DMS114 treated with DMSO at 0.1 percent for 48 hours (cell line): ENCODE measurements around the gene PI4KA.
A peak's percentile ranks its signal among the peaks of the same experiment; 100 is the strongest.
"Not testable (repeated sequence)": the region's sequence is repeated elsewhere in the genome, so short reads cannot be mapped to it uniquely, and the experiment has no call there.

Experiments used
- DNase-seq: peaks from one replicate; lab custom pipeline; 2025; ENCODE audit not compliant: unreplicated experiment; lab: John Stamatoyannopoulos, UW

Gene PI4KA

DNA sequence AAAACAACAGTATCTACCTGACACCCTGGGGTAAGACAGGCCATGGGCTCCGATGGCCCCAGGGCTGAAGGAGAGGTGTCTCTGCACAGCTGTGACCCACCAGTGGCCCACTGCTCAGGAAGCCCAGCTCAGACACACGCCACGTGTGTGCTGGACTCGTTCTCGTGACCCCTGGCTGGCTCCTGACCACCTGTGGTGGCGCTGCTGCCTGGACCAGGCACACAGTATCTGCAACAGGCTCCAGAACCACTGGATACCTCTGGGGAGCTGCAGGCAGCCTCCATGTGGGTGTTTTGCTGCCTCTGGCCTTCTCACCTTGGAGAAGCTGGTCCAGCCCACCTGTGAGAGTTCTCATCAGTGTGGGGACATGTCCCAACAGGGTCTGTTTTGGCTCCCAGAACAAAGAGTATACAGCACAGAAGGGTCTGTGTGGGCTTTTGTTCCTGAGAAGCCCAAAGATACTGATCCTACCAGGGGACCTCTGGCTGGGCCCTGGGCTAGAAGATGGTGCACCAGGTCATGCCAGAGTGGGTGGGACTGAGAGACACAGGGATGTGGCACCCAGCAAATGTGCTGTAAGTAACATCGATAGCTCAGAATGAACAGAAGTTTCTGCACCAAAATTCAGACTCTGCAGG lies 106.4 kb downstream of the PI4KA start:
- DNase-seq: no peak

DNA sequence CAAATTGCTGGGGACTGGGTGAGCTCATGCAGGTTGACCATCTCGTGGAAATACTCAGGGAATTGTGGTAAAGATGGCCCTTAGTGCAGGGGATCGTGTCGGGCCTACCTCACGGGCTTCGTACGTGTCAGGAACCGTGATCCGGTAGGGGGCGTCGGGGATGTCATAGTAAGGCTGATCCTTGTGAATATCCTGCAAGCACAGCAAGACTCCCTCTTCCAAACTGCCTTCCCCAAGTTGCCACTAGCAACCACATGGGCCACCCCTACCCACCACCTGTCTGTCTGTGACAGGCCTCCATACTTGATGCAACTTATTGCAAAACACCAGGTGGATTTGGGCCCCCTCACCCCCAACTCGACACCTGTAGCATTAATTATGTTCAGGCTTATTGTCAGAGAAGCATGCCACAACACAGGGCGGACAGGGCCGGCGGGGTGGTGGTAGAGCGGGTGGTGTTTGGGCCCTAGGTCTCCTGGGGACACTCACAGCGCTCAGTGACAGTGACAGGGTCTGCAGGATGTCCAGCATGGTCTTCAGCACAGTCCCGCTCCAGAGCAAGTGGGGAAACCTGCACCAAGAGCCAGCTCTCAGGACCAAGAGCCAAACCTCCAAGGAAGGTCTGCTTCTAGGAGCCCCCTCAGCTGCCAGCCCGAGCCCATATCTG lies 107.3 kb downstream of the PI4KA start:
- no peak for DNase-seq

DNA sequence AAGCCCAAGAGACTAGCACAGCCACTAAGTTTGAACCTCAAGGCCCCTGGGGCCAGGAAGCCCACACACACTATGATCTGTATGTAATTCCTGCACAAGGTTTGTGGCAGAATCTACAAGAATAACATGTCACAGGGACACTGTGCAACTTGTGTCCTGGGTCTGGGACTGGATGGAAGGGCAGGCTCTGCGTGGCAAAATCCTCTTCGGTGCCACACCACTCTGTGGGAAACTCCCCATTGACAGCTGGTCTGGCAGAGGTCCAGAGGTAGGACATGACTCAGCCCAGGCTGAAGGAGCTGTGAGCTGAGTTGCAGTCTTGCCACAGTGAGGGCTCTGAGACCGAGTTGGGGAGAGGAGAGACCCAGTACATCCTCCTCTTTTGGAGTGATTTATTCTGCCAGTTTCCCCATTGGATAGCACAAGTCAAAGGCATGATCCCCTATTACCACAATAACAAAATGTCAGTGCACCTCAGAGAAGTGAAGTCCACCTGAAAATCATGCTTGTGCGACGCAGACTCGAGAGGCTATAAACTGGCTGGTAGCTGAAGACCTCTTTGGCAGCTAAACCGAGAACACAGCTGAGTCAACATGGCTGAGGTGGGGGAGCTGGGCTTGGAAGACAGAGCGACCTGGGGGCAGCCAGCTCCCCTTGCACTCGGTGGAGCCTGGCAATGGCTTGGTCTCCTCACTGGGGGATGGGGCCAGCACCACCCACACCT lies 108.0 kb downstream of the PI4KA start:
- DNase-seq: no peak

DNA sequence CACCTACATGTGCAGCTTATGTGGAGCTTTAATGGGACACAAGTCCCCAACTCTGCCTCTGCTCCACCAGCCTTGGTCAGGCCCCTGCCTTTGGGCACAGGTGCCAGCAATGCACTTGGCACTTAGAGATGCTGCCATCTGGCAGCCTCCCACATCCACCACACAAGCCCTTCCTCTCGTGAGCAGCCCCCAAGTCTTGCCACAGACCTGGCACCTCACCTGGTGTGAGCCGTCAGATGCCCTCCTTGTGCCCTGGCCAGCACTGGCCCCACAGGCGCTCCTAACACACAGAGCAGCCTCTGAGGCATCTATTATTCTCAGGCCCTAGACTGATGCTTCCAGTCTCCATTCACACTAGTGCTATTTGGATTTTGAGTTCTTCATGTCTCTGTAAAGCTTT lies 109.2 kb downstream of the PI4KA start:
- no peak for DNase-seq

DNA sequence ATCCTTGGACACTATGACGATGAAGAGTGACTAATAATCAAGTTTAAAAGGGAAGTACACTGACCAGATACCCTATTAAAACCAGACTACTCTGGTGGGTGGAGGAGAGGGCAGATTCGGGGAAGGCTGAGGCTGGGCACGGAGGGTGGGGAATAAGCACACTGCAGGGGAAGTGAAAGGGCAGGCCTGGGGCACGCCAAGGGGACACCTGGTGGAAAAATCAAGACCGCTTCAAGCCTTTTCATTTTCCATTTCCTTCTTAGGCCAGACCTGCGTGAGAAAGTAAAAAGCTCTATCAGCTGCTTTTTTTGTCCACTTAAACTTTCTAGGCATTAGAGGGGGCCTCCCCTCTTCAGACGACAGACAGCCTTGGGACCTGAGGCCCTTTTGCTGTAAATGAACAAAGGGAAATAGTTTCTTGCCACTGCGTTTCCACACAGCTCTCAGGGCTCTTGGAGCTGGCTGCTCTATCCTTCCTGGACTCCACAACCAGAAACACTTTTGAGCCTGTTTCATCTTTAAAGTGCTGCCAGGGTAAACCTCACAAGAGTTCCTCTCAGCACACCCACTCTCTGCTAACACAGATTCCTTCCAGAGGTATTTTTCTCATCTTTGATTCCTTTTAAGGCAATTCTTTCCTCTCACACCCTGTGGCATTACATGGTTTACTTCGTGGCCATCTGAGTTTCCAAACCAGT lies 109.7 kb downstream of the PI4KA start:
- DNase-seq: no peak

DNA sequence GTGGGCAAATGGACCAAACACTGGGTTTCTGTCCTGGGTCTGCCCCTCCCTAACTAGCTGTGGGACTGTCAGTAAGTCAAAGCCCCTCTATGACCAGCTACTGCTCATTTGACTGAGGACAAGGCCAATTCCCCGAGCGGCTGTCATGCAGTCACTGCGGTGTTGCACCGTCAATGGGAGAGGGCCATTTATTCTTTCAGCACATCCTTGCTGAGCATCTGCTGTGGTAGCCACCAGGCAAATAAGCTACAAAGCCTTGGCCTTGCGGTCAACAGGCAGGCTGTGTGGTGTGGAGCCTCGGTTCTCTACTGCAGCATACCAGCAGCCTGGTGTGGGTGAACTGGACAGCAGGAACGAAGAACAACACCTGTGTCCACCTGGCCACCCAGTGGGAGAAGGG lies 110.5 kb downstream of the PI4KA start:
- DNase-seq: no peak

DNA sequence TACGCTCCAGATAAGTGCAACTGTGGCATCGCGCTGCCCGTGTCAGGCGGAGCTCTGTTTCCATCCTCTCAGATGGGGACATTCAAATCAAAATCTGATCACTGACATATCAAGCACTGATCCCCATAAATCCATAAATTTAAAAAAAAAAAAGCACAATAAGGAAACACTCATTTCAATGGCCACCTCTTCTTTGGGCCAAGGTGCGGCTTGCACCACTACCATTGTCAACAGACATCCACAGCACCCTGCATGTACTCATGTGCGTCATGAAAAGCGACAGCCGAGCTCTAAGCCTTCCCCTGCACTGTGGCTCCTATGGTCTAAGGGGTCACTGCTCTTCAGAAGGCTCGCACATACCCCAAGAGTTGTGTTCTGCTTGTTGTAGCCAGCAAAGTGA lies 111.4 kb downstream of the PI4KA start:
- no peak for DNase-seq

DNA sequence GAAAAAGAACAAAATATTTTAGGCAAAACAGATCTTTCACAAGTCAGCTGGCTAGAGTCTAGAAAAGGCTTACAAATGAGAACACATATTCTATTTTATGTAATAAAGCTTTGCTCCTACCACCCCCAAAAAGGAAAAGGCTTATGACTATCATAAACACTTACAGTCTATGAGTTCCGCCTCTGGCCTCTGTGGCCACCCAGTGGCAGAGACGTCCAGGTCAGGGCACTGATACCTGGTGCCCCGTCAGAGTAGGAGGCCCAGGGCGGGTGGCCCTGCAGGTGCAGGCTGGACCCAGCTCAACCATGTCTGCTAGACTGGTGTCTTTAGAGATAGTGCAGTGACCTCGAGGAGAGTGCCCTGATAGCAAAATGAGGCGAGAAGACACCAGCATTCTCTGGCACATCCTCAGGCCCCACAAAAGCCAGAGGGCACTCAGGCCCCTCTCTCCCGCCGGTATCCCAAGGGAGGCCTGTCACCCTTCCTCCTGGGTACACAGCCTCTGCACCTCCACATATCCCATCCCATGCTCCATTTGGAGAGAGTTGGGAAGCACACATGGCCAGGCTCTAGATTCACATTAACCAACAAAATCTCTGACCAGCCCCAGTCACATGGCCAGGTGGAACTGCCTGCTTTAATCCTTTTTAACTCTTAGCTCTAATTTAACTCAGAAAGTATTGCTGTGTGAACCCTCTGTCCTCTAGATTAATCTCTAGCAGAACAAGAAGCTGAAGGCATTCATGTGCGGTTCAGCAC lies 112.0 kb downstream of the PI4KA start:
- DNase-seq: no peak

DNA sequence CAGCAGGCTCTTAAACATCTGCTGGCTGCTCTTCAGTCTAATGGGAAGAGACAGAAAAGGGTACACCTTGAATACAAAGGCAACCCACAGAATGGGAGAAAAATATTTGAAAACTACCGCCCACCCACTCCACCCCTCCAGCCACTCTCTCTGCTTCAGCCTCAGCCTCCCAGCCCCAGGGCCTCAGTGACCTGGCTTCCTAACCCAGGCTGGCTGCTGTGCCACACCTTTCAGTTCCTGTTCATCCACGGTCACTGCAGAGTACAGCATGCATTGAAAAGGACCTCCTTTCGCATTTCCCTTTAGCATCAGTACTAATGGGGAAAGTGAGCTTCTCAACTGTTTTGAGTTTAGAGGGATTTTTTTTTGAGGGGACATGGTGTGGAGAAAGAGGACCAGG lies 113.5 kb downstream of the PI4KA start:
- no peak for DNase-seq

DNA sequence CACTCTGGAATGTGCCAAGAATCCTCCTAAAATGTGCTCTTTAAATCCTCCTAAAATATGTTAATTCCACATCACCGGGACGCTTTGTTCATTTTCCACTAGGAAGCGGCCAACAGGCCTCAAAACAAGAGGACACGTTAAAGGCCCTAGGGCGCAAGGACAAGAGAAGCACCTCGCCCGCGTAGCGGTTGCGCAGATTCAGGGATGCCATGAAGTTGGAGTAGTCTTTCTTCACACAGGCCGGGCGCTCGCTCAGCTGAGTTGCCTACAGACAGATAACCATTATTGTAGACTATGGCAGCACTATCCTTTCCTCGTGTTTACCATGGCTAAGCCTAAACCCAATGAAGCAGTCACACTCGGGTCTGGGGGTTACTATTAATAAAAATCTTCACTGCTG lies 114.2 kb downstream of the PI4KA start:
- no peak for DNase-seq

DNA sequence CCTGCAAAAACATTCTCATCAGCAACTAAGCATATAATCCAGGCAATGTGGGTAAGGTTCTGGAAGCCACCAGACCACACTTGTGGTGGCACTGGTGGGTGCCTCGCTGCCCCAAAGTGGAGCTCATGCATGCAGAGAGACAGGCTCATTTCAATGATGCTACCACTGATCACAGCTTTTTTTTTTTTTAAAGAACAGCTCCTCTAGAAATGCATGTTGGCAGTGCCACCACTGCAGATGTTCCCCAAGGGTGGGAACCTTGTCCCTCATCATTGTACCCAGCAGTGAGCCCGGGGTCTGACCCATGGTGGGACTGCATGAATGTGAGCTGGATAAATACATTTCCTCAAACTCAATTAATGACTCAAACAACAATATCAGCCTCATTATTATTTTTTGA lies 115.8 kb downstream of the PI4KA start:
- no peak for DNase-seq

DNA sequence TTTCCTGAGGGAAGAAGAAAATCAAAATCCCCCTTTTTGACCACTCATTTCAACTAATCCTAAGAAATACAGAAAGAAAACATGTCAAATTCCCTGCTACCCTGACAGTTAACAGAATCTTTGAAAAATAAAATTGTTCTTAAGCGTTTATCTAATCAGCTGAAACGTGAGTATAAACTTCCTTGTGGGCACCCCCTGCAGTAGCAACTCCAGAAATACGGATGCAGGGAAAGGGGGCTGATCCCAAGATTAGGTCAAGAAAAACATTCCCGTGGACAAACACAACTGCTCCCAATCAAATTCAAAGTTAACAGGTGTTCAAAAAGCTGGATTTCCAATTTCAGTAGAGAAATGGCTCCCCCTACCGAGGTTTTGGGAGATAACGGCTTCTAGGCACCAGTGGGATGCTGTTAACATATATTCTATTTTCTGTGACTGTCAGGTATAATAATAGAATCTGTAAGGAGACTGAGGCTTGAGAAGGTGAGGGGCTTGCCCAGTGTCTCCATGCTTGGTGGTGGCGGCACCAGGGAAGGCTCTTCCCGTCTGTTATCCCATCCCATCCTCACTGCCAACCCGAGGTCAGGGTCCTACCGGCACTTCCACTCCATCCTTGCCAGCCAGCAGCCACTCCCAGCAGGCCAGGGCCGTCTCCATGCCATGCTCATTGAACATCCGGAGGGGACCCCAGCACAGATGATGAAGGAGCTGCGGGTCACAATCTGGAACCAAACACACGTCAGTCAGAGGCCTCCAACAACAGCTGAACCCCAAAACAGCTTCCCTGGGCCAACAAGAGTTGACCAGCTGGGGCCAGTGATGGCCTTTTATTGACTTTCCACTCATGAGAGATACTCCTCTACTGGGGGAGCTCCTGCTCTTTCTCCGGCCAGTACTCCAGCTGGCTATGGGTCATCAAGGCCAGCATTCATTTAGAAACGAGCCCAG lies 116.7 kb downstream of the PI4KA start:
- DNase-seq: peak; percentile 9

DNA sequence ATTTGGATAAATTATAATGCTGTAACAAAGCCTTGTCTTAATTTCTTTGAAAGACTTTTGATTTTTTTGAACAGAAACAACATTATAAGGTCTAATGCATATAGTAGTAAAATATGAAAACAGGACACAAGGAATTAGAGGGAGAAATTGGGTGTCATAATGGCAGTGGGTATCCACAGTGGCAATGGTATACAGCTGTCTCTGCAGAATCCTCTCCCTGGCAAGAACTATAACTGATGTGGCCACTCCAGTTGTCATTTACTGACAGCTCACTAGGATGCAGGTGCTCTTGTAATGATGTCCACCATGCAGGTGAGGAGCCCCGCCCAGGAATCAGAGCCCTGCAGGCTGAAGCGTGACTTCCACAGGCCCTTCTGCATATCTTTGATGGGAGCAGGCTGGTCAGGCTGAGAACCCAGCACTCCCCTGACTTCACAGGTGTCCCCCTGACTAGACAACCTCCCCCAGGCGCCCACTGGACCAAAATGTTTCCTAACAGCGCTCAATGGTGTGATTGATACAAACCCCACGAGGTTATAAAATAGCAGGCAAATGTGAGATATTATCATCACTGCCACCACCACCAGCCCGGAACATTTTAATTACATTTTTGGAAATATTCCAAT lies 117.5 kb downstream of the PI4KA start:
- no peak for DNase-seq

DNA sequence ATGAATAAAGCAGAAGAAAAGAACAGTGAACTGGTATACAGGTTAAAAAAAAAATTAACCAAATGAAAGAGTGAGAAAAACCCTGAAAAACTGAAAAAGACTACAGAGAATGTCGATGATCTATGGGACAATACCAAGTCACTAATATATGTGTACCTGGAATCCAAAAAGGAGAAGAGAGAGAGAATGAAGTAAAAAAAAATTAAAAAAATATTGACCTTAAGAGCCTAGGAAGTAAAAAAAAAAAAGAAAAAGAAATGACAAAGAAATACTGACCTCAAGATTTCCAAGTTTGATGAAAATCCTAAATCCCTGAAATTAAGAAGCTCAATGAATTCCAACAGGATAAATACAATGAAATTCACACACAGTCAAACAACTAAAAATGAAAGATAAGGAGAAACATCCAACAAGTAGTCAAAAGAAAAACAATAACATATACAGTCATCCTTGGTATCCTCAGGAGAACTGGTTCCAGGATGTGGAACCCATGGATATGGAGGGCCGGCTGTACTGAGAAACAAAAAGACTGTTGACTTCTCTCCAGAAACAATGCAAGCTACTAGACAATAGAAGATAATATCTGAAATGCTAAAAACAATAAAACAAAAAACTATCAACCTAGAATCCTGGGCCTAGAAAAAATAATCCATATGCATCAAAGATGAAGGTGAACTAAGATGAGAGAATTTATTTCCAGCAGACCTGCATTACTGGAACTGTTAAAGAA lies 118.2 kb downstream of the PI4KA start:
- no peak for DNase-seq

DNA sequence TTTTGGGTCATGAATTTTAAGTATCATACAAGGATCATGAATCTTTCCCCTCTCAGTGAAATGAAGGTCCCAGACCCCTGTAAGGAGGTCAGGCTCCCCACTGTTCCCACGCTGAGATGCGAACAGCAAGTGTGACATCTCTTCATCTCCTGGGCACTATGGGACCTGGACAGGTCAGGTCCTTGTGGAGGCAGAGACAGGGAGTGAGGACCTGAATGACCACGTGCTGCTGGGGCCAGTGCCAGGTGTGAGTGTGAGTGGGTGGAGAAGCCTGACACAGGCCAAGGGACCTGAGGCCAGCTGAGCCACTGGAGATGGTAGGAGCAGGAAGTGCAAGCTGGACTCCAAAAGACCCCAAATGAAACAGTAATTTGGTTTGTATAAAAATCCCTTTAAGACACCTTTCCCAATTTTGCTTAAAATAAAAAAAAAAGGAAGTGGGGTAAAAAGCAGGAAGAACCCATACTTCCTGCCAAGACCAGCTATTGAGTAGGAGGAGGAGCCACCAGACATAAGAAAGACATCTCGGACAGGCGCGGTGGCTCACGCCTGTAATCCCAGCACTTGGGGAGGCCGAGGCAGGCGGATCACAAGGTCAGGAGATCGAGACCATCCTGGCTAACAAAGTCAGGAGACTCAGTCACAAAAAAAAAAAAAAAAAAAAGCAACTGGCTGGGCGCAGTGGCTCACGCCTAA lies 120.1 kb downstream of the PI4KA start:
- DNase-seq: no peak

DNA sequence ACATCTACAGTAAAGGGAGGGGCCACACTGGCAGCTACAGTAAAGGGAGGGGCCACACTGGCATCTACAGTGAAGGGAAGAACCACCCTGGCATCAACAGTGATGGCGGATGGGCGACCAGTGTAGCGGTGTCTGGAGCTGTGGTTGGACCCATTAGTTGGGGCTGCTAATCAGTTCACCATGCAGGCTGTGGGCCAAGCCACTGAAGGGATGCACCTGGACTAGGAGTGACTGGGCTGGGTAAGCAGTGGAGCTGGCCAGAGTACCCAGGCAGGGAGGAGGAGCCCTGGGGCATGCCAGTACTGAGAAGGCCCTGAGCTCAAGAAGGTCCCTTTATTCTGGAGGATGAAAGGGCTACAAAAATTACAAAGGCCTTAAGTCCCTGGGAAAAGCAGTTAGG lies 121.7 kb downstream of the PI4KA start:
- not testable (repeated sequence) for DNase-seq

DNA sequence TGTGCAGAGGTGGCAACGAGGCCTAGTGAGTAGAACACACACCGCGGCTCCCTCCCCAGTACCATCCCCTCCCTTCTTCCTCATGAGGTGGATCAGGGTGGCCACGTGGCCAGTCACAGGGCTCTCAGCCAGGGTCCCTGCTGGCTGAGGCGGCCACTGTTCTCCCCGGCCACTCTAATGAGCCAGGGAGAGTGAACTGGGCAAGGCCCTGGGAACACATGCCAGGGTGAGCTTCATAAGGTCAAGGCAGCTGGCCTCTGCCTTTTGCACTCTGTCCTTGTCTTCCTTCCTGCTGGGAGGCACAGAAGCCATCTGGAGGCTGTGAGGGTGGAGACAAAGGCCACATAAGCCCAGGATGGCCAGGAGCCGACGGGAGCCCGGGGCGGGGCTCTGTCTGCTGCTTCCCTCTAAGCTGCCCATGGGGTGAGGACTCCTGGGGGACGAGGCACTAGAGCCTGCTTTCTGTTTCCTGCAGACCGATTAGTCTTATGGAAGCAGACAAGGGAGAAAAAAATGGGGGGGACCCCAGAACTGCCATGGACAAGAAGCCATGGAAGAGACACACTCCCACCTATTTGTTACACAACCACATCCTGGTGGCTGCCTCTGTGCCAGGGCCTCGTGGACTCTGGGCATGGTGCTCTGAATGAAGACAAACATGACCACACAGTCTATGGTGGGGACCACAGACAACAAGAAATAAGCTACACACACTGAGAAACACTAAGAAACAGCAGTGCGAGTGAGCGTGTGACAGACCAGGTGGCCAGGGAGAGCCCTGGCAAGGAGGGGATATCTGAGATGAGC lies 123.1 kb downstream of the PI4KA start:
- not testable (repeated sequence) for DNase-seq
